Chondrocyte (in vitro differentiated cells): ENCODE results near the gene PNN. TPM values are rescaled to one million over a fixed set of nuclear protein-coding genes. Genes with fewer than 3 reads are reported as not detected.

Experiments
- DNase-seq: peaks from one replicate; pipeline ENCODE4 v3.0.0; 2021; ENCODE audit warnings: mixed read lengths, low spot score
- H3K27ac Mint-ChIP-seq: one replicate; pipeline ENCODE4 v1.8.0; 2021; ENCODE audit warnings: mild to moderate bottlenecking, moderate library complexity, mixed read lengths; ENCODE audit not compliant: unreplicated experiment
- H3K27me3 Mint-ChIP-seq: 2 replicates; pipeline ENCODE4 v1.8.0; 2021; ENCODE audit warnings: low read depth, mixed read lengths
- H3K36me3 Mint-ChIP-seq: 2 replicates; pipeline ENCODE4 v1.8.0; 2021; ENCODE audit warnings: low read depth, mixed read lengths
- H3K4me1 Mint-ChIP-seq: 2 replicates; pipeline ENCODE4 v1.8.0; 2021; ENCODE audit warnings: low read depth, mild to moderate bottlenecking, mixed read lengths
- H3K4me3 Mint-ChIP-seq: one replicate; pipeline ENCODE4 v1.8.0; 2021; ENCODE audit warnings: mild to moderate bottlenecking, moderate library complexity, mixed read lengths; ENCODE audit not compliant: unreplicated experiment
- H3K9me3 Mint-ChIP-seq: 2 replicates; pipeline ENCODE4 v1.8.0; 2021; ENCODE audit warnings: low read depth, mixed read lengths
- total RNA-seq: library from RNA; stranded (reverse); gene quantifications from 3 replicates; pipeline ENCODE4 v1.2.1, GENCODE V29; 2021
- TF ChIP-seq, protein P1 (sequence below): fragments of 200-600 bp; sonication (generic); IDR thresholded peaks from 2 replicates; pipeline ENCODE4 v1.5.0; 2021; ENCODE audit warnings: antibody characterized with exemption, mild to moderate bottlenecking, moderate library complexity

PNN gene
- total RNA-seq, 1 donor from 2014 or later = 45.3 TPM

DNA sequence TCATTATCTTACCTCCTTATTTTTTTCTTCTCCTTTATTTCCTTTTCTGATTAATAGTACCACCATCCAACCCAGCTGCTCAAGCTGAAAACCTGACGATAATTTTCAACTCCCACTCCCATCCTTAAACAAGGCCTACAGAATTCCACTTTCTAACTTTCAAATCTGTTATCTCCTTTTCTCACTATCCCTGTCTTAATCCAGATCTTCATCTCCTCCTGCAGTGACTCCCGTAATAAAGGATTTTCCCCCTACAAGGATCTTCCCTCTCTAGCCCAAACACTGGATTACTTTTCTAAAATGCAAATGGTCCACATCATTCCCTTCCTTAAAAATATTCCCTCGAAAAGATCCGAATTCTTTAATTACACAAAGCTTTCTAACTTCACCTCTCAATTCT, 6.5 kb upstream of the PNN start:
- Mint-ChIP-seq H3K4me3 (peak overlapping the region; percentile 92), H3K27ac (peak overlapping the region; percentile 28), H3K36me3 (peaks cover 6% of the 10 kb centered on the region), H3K27me3 (no peaks in the 10 kb centered on the region), H3K9me3 (no peaks in the 10 kb centered on the region), H3K4me1 (peaks cover 36% of the 10 kb centered on the region)
- TF ChIP-seq, protein P1, sequence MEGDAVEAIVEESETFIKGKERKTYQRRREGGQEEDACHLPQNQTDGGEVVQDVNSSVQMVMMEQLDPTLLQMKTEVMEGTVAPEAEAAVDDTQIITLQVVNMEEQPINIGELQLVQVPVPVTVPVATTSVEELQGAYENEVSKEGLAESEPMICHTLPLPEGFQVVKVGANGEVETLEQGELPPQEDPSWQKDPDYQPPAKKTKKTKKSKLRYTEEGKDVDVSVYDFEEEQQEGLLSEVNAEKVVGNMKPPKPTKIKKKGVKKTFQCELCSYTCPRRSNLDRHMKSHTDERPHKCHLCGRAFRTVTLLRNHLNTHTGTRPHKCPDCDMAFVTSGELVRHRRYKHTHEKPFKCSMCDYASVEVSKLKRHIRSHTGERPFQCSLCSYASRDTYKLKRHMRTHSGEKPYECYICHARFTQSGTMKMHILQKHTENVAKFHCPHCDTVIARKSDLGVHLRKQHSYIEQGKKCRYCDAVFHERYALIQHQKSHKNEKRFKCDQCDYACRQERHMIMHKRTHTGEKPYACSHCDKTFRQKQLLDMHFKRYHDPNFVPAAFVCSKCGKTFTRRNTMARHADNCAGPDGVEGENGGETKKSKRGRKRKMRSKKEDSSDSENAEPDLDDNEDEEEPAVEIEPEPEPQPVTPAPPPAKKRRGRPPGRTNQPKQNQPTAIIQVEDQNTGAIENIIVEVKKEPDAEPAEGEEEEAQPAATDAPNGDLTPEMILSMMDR = no peak
- no peak for DNase-seq

DNA sequence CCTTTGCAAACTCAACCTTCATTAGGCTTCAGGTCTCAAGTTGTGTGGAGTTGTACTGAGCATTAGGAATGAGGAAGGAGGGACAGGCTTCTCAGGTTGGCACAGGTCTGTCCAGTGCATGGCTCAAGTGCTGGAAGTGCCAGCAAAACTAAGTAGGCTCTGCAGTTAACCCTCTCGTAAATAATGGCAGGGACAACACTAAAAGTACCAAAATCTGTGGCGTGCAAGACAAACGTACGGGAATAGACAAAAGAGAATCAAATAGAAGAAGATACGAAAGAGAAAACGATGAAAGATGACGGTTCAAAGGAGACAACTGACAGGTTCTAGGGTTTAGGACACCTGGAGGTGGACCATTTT, 5.5 kb upstream of the PNN start:
- Mint-ChIP-seq H3K4me3 (peak overlapping the region; percentile 92), H3K4me1 (peaks cover 39% of the 10 kb centered on the region), H3K9me3 (no peaks in the 10 kb centered on the region), H3K27ac (peak overlapping the region; percentile 99), H3K36me3 (peaks cover 6% of the 10 kb centered on the region), H3K27me3 (no peaks in the 10 kb centered on the region)
- TF ChIP-seq, protein P1 = no peak
- DNase-seq = no peak

DNA sequence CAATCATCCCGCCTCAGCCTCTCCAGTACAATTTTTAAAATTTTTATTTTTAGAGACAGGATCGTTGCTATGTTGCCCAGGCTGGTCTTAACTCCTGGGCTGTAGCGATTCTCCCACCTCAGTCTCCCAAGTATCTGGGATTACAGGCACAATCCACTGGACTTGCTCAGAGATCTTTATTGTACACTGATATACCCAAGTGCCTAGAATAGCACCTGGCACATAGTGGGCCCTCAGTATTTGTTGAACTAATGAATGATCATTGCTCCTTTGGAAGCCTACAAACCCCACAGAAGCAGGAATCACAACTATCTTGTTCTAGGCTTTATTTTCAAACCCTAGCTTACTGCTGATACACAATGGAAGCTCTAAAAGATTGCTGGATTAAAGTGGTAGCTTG, 1.9 kb upstream of the PNN start:
- TF ChIP-seq, protein P1 = no peak
- Mint-ChIP-seq H3K4me3 (peak overlapping the region; percentile 13), H3K4me1 (peaks cover 40% of the 10 kb centered on the region), H3K36me3 (peaks cover 18% of the 10 kb centered on the region), H3K9me3 (no peaks in the 10 kb centered on the region), H3K27me3 (no peaks in the 10 kb centered on the region), H3K27ac (peak overlapping the region; percentile 68)
- DNase-seq = no peak

DNA sequence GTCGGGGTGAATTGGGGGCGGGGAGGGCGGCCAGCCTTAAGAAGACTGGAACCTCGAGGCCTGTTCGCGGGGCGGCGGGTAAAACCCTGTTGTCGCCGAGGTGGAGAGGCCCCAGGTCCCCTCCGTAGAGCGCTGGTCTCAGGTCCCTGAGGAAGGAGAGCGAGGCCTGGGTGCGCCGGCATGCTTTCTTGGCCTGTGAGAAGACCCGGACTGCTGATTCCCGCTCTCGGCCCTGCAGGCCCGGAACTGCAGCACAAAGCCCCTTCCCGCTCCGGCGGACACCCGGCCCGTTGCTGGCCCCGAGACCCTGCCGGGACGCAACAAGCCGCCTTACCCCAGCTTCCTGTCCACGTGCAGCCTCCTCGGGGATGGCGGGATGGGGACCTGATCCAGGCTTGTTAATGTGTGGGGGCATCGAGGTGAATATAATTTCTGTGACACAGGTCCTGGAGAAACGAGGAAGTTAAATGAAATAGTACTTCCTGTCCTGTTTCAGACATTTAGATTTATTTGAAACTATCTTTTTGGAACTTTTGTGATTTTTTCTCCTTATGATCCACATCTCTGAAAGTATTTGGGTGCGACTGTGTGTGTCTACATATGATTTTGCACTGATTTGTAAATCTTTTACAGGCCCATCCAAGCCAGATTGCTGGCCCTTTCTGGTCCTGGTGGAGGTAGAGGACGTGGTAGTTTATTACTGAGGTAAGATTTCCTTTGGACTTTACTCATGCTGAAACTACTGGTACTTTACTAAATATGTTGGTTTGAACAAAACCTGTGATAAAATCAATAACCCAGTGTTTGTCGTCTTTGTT, 600 bp downstream of the PNN start:
- TF ChIP-seq, protein P1 = no peak
- DNase-seq = no peak

DNA sequence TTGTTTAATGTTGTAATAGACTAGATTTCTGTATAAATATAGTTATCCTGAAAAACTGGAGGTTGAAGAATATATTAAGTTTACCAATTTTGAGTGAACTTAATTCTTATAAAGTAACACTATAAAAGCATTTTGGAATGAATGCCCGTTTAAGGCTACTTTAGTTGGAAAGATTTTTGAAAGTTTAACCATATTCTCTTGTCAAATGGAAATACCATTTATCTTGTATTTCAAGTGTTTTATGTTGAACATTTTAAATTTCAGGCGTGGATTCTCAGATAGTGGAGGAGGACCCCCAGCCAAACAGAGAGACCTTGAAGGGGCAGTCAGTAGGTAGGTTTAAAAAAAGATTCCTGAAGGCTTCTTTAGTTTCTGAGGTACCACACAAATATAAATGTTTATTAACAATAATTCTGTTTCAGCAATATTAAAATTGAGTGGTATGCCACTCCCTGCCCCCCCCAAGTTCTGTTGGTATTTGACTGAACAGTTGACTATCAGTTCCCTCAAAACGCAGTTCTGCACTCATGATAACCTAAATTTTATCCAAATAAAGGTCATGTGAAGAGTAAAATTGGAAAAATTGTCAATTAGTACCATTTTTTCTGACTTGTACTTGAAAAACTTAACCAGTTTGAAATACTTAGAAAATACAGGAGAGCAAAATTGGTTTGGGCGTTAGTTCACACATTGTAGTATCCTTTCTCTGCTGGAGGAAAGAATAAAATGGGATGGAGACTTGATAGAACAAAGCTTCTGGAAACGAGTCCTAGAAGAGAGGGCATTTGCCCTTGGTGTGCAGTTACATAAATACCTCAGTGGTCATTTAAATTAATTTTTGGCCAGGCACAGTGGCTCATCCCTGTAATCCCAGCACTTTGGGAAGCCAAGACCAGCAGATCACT, 1.5 kb downstream of the PNN start:
- Mint-ChIP-seq H3K27ac (peak overlapping the region; percentile 96), H3K27me3 (no peaks in the 10 kb centered on the region), H3K36me3 (peaks cover 26% of the 10 kb centered on the region), H3K4me1 (peaks cover 31% of the 10 kb centered on the region), H3K9me3 (no peaks in the 10 kb centered on the region), H3K4me3 (peak overlapping the region; percentile 86)
- TF ChIP-seq, protein P1 = no peak
- no peak for DNase-seq

More for the DNA sequence above, 600 bp downstream of the PNN start:
- peaks cover 36% of the 10 kb centered on the region for H3K4me1 Mint-ChIP-seq
- H3K27me3 Mint-ChIP-seq = no peaks in the 10 kb centered on the region
- H3K4me3 Mint-ChIP-seq = peak overlapping the region; percentile 86
- peaks cover 26% of the 10 kb centered on the region for H3K36me3 Mint-ChIP-seq
- peak overlapping the region; percentile 96 for H3K27ac Mint-ChIP-seq
- no peaks in the 10 kb centered on the region for H3K9me3 Mint-ChIP-seq
